CD4-positive, alpha-beta T cell treated with Interleukin-17A for 1 hour (primary cell): ENCODE measurements around the gene NONO.
"Not testable (repeated sequence)": the region's sequence is repeated elsewhere in the genome, so short reads cannot be mapped to it uniquely, and the experiment has no call there.

Experiments
- DNase-seq: peaks from one replicate; pipeline ENCODE4 v3.0.0-alpha.2; 2020

NONO gene

DNA sequence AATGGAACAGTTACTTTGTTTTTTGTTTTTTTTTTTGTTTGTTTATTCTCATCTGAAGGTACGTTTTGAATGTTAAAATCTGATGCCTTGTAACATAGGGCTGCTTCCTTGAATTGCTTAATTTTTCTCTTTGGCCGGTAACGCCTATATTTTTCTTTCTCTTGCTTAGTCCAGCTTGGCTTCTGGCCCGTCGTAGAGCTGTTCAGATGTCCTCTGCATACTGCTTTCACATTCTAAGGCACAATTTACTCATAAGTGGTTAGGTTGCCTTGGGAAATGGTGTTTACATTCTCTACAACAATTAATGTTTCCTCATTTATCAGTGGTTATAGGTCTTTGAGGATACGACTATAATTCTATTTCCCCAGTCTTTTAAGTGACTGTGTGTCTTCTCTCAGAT is 7.9 kb downstream of the NONO start:
- DNase-seq = no peak

DNA sequence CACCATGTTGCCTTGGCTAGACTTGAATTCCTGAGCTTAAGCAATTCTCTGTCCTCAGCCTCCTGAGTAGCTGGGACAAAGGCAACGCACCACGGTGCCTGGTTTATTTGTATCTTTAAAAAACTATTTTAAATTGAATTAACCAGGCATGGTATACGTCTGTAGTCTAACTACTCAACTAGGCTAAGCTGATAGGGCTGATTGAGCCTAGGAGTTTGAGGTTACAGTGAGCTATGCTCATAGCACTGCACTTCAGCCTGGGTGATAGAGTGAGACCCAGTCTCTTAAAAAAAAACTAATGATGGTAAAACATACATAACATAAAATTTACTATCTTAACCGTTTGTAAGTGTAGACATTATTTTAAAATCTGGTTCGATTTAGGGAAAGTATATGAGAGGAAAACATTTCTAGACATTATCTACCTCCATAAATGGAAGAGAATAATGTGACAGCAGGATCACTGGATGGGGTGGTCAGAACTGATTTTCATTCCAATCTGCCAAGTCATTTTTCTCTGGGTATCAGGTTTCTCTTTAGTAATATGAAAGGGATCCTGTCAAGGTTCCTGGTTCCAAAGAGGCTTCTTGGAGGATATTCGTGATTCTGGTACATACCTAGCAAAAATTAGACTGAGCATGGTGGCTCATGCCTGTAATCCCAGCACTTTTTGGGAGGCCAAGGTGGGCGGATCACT is 9.4 kb downstream of the NONO start:
- no peak for DNase-seq

DNA sequence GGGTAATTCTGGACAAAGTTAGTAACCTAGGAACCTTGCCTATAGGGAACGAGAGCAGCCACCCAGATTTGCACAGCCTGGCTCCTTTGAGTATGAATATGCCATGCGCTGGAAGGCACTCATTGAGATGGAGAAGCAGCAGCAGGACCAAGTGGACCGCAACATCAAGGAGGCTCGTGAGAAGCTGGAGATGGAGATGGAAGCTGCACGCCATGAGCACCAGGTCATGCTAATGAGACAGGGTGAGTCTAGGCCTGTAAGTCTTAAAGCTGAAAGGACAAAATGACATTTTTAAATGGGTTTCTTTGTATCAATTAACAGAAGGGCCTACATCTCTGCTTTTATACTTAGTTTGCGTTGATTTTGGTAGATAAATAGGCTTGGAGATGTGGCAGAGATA is 13.4 kb downstream of the NONO start:
- no peak for DNase-seq

DNA sequence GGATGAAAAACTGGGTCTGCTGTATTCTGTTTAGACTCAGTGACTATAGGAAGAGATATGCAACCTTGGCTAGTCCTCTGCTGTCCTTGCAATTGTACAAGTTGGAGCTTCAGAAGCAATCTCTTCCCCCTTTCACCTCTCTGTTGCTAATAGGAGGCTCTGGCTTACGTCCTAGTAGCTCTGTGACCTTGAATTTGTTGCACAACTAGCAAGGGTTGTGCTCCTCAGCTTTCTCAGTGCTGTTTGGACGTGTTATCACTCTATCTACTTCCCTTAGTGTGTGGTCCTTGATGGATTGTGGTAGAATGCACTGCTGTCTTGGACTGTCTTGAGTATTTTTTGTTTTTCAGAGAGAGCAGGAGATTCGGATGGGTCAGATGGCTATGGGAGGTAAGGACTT is 14.7 kb downstream of the NONO start:
- DNase-seq = no peak

DNA sequence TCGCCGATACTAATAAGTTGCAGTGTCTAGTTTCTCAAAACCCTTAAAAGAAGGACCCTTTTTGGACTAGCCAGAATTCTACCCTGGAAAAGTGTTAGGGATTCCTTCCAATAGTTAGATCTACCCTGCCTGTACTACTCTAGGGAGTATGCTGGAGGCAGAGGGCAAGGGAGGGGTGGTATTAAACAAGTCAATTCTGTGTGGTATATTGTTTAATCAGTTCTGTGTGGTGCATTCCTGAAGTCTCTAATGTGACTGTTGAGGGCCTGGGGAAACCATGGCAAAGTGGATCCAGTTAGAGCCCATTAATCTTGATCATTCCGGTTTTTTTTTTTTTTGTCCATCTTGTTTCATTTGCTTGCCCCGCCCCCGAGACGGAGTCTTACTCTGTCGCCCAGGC is 16.6 kb downstream of the NONO start:
- DNase-seq = not testable (repeated sequence)

DNA sequence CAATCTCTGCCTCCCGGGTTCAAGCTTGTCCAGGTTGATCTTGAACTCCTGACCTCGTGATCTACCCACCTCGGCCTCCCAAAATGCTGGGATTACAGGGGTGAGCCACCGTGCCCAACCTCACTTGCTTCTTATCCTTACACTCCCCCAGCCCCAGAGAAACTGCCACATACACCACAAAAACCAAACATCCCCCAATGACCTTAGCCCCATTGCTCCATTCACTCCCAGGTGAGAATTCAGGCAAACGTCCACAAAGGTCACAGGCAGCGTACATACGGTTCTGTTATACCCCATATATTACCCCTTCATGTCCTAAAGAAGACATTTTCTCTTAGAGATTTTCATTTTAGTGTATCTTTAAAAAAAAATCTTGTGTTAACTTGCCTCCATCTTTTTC is 17.1 kb downstream of the NONO start:
- not testable (repeated sequence) for DNase-seq

DNA sequence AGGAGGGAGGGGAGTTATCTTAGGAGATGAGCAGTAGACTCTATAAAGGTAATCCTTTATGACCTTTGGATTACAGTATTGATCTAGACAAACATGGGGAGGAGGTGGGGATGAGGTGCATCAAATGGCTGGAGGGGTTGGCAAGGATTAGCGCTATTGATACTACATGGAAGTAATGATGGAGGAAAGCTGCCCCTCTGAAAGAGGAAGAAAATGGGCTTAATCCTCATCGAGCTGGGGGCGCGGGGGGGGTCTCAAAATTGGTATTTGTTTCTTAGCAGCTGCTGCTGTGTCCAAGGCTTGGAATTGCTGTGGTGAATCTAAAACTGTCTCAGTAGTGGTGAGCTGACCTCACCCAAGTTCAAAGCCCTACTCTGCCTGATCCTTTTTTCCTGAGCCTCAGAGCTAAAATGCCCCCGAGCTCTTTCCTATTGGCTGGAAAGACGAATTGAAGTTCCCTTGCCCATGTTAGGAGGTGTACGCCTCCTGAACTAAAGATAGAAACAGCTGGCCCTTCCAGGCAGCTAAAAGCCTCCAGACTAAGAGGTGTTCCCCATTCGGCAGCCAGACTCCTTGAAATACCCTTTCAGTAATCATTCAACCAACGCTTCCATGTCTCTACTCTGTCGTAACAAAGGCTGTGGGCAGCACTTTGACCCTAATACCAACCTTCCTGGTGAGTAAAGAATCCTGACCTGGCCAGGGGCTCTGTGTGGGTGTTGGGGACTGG is 17.9 kb downstream of the NONO start, which contains the start of gene ITGB1BP2:
Gene ITGB1BP2 (plus strand): TSS at position 556 of the 730 bp plus-strand sequence. CDS start 57 bp downstream, at position 613.
- no peak for DNase-seq

DNA sequence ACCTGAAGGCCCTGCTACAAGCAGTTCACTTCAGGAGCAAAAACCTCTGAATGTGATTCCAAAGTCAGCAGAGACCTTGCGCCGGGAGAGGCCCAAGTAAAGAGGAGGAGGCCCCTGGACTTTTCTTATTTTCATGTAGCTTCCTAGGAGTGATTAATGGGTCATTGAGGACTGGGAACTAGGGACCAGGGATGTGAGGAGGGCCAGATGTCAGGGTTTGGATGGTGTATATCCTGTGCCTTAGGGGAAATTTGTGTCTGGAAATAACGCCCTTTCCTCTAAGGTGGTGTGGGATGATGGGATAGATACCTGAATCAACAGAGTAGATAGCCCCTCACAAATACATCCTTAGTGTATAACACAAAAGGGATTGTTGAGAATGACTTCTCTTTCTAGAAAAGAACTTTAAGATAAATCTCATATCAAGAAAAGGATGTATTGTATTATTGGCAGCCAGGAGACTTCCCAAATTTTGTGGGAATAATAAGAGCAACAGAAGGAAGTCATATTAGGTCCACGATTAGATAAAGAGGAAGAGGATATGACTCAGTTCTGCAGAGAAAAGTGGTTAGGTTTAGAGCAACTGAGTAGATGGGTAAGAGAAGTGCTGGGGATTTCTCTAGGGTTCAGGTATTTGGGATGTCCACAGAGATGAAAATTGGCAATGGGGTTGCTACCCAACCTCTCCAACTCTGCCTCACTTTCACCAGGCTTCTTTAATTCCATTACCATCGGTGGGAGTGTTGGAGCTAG is 19.2 kb downstream of the NONO start:
- no peak for DNase-seq

DNA sequence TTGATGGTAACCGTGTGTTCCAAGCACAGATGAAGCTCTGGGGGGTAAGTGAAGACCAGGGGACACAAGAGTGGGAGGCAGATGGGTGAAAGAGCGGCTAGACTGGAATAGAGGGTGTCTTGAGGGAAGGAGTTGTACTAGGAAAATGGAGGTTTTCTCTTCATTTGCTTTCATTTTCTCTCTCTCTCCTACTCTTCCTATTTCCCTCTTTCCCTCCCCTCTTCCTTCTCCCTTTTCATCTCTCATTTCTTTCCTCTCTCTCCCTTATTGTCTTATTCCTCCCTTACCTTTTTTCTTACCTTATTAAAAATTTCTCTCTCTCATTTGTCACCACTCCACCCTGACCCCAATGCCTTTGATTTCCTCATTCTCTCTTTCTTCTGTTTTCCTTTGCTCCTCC is 21.1 kb downstream of the NONO start:
- no peak for DNase-seq

DNA sequence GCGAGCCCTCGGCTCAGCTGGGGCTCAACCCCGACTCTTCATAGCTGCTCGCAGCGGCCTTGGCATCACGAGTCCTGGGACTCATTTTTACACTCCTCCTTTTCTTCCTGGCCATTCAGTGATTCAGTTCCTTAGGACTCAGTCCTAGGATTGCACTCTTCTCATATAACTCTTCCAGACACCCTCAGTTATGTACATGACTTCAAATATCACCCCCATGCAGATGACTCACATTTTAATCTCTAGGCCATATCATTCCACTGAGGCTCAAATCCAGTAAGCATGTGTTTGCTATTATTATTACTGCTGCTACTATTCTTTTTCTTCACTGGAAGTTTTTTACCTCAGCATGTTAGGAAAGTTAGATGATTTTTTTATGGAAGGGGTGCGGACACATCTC is 32.5 kb downstream of the NONO start:
- no peak for DNase-seq

DNA sequence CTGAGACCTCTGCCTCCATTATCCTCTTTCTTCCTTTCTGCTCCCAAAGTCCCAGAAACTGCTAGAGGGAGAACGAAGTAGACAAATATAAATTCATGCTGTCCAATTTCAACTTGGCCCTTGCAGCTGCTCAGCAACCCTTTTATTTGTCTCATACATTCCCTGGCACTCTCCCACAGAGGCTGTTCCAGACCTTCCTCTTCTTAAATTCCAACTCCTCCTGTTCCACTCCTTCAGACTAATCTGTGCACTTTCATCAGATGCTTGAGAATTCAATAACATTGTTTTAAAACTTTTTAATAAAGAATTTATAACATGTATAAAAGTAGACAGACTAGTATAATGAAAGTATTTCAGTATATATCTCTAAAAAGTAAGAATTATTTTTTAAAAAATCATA is 33.5 kb downstream of the NONO start:
- DNase-seq = not testable (repeated sequence)

DNA sequence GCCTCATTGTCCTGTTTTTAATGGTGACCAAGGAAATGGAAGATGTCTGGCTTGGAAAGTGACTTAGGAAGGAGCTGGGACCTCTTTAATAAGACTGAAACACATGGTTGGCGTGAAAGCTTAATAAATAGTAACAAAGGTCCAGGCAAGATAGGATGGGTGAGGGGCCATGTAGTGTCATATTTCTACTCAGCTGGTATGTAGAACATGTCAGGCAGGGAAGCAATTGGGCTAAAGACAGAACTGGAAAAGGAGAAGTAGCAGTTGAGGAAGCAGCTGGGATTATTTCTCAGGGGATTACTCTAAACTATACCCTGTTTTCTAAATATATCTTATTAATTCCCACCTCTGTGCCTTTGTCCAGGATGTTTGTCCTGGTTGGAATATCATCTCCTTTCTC is 36.7 kb downstream of the NONO start:
- DNase-seq = no peak

DNA sequence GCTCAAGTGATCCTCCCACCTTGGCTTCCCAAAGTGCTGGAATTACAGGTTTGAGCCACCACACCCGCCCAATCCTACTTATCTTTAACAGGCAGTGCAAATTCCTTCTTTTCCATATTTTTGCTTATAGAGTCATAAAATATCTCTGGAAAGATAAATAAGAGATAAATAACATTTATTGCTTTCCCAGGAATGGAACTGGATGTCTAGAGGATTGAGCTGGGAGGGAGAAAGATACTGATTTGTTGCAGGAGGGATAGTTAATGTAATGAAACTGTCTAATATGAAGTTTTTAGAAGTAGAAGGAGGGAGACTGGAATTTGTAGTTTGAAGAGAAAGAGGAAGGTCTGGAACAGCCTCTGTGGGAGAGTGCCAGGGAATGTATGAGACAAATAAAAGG is 38.3 kb downstream of the NONO start:
- no peak for DNase-seq

DNA sequence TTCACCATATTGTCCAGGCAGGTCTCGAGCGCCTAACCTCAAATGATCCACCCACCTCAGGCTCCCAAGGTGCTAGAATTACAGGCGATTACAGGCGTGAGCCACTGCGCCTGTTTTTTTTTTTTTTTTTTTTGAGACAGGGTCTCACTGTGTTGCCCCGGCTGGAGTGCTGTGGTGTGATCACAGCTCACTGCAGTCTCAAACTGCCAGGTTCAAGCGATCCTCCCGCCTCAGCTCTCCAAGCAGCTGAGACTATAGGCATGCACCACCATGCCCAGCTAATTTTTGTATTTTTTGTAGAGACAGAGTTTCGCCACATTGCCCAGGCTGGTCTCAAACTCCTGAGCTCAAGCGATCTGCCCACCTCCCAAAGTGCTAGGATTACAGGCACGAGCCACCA is 41.0 kb downstream of the NONO start:
- DNase-seq = not testable (repeated sequence)

DNA sequence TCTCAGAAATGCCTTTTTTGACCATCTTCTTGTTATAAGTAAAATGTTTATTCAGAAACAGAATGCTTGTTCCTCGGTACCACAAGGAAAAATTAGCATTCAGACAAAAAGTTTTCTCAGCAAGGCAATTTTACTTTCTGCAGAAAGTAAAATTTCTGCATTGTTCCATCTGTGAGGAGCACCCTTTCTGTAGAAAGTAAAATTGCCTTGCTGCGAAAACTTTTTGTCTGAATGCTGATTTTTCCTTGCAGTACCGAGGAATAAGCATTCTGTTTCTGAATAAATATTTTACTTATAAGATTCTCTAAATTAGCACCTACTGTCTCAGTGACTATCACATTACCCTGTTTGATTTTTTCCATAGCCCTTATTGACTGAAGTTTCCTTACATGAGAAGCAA is 43.0 kb downstream of the NONO start:
- DNase-seq = no peak

DNA sequence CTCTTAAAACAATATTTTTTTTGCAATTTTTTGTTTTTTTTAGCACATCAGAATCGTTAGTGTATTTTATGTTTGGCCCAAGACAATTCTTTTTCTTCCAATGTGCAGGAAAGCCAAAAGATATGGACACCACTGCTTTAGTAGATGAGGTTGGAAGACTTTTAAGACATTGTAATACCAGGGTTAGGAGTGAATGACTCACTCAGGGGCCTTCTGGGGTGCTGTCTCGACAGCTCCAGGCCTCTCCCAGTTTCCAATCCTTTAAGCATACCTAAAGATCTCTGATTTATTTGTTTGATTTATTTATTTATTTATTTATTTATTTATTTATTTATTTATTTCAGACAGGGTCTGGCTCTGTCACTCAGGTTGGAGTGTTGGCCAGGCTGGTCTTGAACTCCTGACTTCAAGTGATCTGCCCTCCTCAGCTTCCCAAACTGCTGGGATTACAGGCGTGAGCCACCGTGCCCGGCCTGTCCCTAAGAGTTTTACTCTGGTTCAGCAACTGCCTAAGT is 65.8 kb downstream of the NONO start:
- not testable (repeated sequence) for DNase-seq

DNA sequence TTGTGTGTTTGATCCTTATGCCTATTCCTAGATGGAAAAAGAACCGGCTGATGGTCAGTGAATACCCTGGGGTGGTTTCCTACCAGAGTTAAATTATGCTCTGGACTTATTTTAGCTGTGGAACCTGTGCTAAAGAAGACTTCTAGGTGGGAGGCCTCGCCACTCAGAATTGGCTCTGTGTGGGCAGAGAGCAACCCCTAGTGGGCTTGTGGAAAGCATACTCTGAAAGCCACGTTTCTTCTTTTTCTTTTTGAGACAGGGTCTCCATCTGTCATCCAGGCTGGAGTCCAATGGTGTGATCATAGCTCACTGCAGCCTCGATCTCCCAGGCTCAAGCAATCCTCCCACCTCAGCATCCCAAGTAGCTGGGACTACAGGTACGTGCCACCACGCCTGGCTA is 66.4 kb downstream of the NONO start:
- DNase-seq = not testable (repeated sequence)
